ENCODE data around the gene CRYBA4. TPM values are rescaled to one million over a fixed set of nuclear protein-coding genes. Genes with fewer than 3 reads are reported as not detected.

The CRYBA4 gene
- total and polyA plus RNA-seq, 2 of the 13 experiments (the other 11 are each of a cell fraction or from before 2014, with no cell fraction given): not detected

GRCh38 chr22:26610996-26611395 is 10.8 kb upstream of the CRYBA4 start:
- Histone ChIP-seq H2AFZ (ENCODE audit: low read length) (no peak overlapping the region), H3K79me2 (ENCODE audit: insufficient read depth, low read length) (no peaks in the 10 kb centered on the region), H3K4me3 (replicated peaks in 1 of 3; ENCODE audit: insufficient read depth in 1 of 3, low read depth in 2 of 3, low read length in 3 of 3) (no peak overlapping the region), H3K27ac (ENCODE audit: extremely low read length, insufficient read depth, low read length) (no peak overlapping the region), H3K4me2 (ENCODE audit: low read depth, low read length) (no peak overlapping the region), H4K20me1 (ENCODE audit: insufficient read depth, low read length) (no peaks in the 10 kb centered on the region), H3K4me1 (ENCODE audit: insufficient read depth, low read length) (no peaks in the 10 kb centered on the region), H3K36me3 (replicated peaks in 1 of 2; ENCODE audit: control insufficient read depth in 1 of 2, insufficient read depth in 2 of 2, low read length in 2 of 2) (no peaks in the 10 kb centered on the region), H3K9ac (ENCODE audit: insufficient read depth, low read depth, low read length) (no peak overlapping the region), H3K9me3 (ENCODE audit: low read length) (no peaks in the 10 kb centered on the region), H3K27me3 (ENCODE audit: control insufficient read depth in 1 of 2, insufficient read depth in 2 of 2, low read length in 2 of 2) (peaks cover 0 to 11% of the 10 kb centered on the region in 2 experiments; a peak in 2 of 5 replicates)
- WGBS (ENCODE audit: low lambda C conversion rate): 11% methylated on average over 1 of the region's 2 CpGs
- CTCF ChIA-PET (ENCODE audit: low intra/inter-chr PET ratio, low total read pairs): no interaction called here
- BruUV-seq (replicated peaks): no TSS peak
- in situ Hi-C loops (cut with HindIII; ENCODE audit: extremely low pct_ligation_motif_present, low pct_unique_long_range_greater_than_20kb): no loop called here
- ATAC-seq (no peak), FAIRE-seq (no peak), DNase-seq (ENCODE audit: low spot score) (no peak)
- intact Hi-C loops (cut with micrococcal nuclease; ENCODE audit: unreplicated experiment): no loop called here
- TF ChIP-seq KLF9 (CRISPR knock-in tag; IDR thresholded peaks at IDR 0.05; ENCODE audit: low read depth): no peak
- TF ChIP-seq ZNF629 (CRISPR knock-in tag; conservative IDR thresholded peaks at IDR 0.05): peak; percentile 40
- TF ChIP-seq ZNF30 (CRISPR knock-in tag; IDR thresholded peaks at IDR 0.05): no peak
- no peak for TF ChIP-seq THAP9 (CRISPR knock-in tag; IDR thresholded peaks at IDR 0.05; ENCODE audit: borderline replicate concordance)
- POLR2A ChIA-PET: no interaction called here

DNA sequence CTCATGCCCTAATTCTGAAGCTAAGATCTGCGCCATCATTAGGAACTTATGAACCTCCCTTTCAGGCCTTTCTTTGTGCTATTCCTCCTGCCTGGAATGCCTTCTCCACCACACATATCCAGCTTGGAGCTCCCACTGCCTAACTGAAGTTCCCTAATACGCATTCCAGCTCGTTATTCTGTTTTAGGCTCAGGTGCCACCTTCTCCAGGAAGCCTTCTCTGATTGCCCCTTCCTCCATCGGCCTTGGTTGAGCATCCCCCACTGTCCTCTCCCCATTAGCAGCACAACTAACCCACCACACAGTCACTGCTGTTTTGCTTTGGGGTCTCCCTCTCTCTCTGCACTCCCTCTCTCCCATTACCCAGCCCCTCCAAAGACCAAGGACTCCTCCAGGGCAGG is 9.1 kb upstream of the CRYBA4 start:
- Histone ChIP-seq H3K4me3 (replicated peaks in 1 of 3; ENCODE audit: insufficient read depth in 1 of 3, low read depth in 2 of 3, low read length in 3 of 3) (no peak overlapping the region), H3K79me2 (ENCODE audit: insufficient read depth, low read length) (no peaks in the 10 kb centered on the region), H3K9ac (ENCODE audit: insufficient read depth, low read depth, low read length) (no peak overlapping the region), H4K20me1 (ENCODE audit: insufficient read depth, low read length) (no peaks in the 10 kb centered on the region), H3K9me3 (ENCODE audit: low read length) (no peaks in the 10 kb centered on the region), H3K4me1 (ENCODE audit: insufficient read depth, low read length) (no peaks in the 10 kb centered on the region), H2AFZ (ENCODE audit: low read length) (no peak overlapping the region), H3K27ac (ENCODE audit: extremely low read length, insufficient read depth, low read length) (no peak overlapping the region), H3K4me2 (ENCODE audit: low read depth, low read length) (no peak overlapping the region), H3K36me3 (replicated peaks in 1 of 2; ENCODE audit: control insufficient read depth in 1 of 2, insufficient read depth in 2 of 2, low read length in 2 of 2) (no peaks in the 10 kb centered on the region), H3K27me3 (ENCODE audit: control insufficient read depth in 1 of 2, insufficient read depth in 2 of 2, low read length in 2 of 2) (peaks cover 0 to 14% of the 10 kb centered on the region in 2 experiments; a peak in 2 of 5 replicates)
- FAIRE-seq (no peak), DNase-seq (ENCODE audit: low spot score) (no peak), ATAC-seq (no peak)
- BruUV-seq (replicated peaks): no TSS peak
- WGBS (ENCODE audit: low lambda C conversion rate): 21% methylated on average over 4 of the region's 4 CpGs
- ChIA-PET POLR2A (no interaction called here), CTCF (ENCODE audit: low intra/inter-chr PET ratio, low total read pairs) (no interaction called here)
- intact Hi-C loops (cut with micrococcal nuclease; ENCODE audit: unreplicated experiment): no loop called here
- in situ Hi-C loops (cut with HindIII; ENCODE audit: extremely low pct_ligation_motif_present, low pct_unique_long_range_greater_than_20kb): no loop called here
- TF ChIP-seq PTBP1 (IDR thresholded peaks at IDR 0.05; ENCODE audit: low read depth, low read length, poor library complexity, severe bottlenecking) (no peak), ZNF468 (CRISPR knock-in tag; IDR thresholded peaks at IDR 0.05) (no peak), ASH2L (IDR thresholded peaks at IDR 0.05; ENCODE audit: insufficient read length, low read depth, low read length) (no peak), ZNF574 (CRISPR knock-in tag; IDR thresholded peaks at IDR 0.05) (no peak), ZNF44 (CRISPR knock-in tag; IDR thresholded peaks at IDR 0.05) (no peak), ATM (IDR thresholded peaks at IDR 0.05; ENCODE audit: borderline replicate concordance) (no peak), ZNF317 (CRISPR knock-in tag; IDR thresholded peaks at IDR 0.05) (no peak), ZFP62 (CRISPR knock-in tag; IDR thresholded peaks at IDR 0.05) (no peak)
- TF ChIP-seq, protein P1, sequence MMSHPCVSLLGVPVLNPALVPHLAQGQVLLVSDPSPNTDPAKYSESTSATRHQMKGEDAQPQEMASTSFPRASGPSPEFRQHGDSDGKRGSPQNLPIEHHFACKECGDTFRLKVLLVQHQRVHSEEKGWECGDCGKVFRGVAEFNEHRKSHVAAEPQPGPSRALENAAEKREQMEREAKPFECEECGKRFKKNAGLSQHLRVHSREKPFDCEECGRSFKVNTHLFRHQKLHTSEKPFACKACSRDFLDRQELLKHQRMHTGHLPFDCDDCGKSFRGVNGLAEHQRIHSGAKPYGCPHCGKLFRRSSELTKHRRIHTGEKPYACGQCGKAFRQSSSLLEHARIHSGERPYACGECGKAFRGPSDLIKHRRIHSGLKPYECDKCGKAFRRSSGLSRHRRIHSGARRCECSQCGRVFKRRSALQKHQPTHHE (CRISPR knock-in tag; IDR thresholded peaks at IDR 0.05; ENCODE audit: borderline replicate concordance): no peak
